Muscle layer of colon (tissue), 2 donors: ENCODE results near the gene LAMB4.

Source experiments
- H3K27ac ChIP-seq: one replicate; pipeline ENCODE4 v1.7.0; 2013; ENCODE audit warnings: low read depth, mild to moderate bottlenecking, low read length, moderate library complexity
- H3K27me3 ChIP-seq, 2 donors: one replicate each; pipeline ENCODE4 v1.7.0; 2013; ENCODE audit warnings: low read length in 2 of 2, mild to moderate bottlenecking in 2 of 2; ENCODE audit not compliant: insufficient read depth in 2 of 2, control insufficient read depth in 1 of 2
- H3K36me3 ChIP-seq: one replicate; pipeline ENCODE4 v1.7.0; 2013; ENCODE audit warnings: mild to moderate bottlenecking, low read length; ENCODE audit not compliant: insufficient read depth
- H3K4me1 ChIP-seq: one replicate; pipeline ENCODE4 v1.7.0; 2013; ENCODE audit warnings: mild to moderate bottlenecking, low read length; ENCODE audit not compliant: insufficient read depth
- H3K4me3 ChIP-seq, 2 donors: one replicate each; pipeline ENCODE4 v1.7.0; 2013; ENCODE audit warnings: low read length in 2 of 2, low read depth in 1 of 2, mild to moderate bottlenecking in 1 of 2, moderate library complexity in 1 of 2
- H3K9ac ChIP-seq: one replicate; pipeline ENCODE4 v1.7.0; 2013; ENCODE audit warnings: low read length
- H3K9me3 ChIP-seq: one replicate; pipeline ENCODE4 v1.7.0; 2013; ENCODE audit warnings: mild to moderate bottlenecking, low read length
- donor health status: abdominal sarcoma.
- donor health status: Adenocarcinoma of cecum.

The LAMB4 gene

DNA sequence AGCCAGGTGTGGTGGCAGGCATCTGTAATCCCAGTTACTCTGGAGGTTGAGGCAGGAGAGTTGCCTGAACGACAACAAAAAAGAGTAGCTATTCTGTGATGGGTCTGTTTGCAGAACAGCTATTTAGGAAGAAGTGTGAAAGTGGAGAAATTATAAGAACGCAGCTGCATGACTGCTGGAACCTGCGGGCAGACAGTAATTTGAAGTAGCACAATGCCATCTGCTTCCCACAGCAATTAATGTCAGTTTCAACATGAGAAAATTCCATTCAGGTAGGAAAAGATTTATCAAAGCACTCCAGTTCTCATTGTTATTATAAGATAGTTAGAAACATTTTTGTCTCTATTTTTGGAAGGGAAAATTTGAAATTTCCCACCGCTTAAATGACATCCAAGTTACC is 148.7 kb downstream of the LAMB4 start:
- peaks cover 24% of the 10 kb centered on the region for H3K4me1 ChIP-seq
- H3K36me3 ChIP-seq, result peaks cover 58% of the 10 kb centered on the region
- no peaks in the 10 kb centered on the region for H3K9me3 ChIP-seq
- H3K4me3 ChIP-seq, result no peak overlapping the region
- no peaks in the 10 kb centered on the region for H3K27me3 ChIP-seq
- H3K27ac ChIP-seq, result no peak overlapping the region
- no peak overlapping the region for H3K9ac ChIP-seq

DNA sequence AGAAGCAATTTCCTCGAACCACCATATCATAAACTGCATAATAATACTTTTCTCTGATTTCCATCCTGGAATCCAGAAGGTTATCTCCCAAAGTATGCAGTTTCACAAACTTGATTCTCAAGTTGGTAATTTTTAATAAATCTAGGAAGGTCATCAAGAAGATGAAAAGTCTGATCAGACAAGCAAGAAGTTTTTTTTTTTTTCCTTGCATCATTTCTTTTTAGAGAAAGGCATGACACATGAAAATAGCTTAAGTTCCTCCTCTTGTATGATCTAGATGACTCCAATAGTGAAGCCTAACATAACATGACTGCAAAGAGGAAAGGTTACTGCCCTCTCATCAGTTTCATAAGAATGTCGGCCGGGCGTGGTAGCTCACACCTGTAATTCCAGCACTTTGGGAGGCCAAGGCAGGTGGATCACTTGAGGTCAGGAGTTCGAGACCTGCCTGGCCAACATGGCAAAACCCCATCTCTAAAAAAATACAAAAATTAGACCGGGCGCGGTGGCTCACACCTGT is 149.4 kb downstream of the LAMB4 start:
- Histone ChIP-seq H3K9ac (no peak overlapping the region), H3K27ac (no peak overlapping the region), H3K27me3 (no peaks in the 10 kb centered on the region), H3K36me3 (peaks cover 58% of the 10 kb centered on the region), H3K9me3 (no peaks in the 10 kb centered on the region), H3K4me1 (peaks cover 24% of the 10 kb centered on the region), H3K4me3 (no peak overlapping the region)

DNA sequence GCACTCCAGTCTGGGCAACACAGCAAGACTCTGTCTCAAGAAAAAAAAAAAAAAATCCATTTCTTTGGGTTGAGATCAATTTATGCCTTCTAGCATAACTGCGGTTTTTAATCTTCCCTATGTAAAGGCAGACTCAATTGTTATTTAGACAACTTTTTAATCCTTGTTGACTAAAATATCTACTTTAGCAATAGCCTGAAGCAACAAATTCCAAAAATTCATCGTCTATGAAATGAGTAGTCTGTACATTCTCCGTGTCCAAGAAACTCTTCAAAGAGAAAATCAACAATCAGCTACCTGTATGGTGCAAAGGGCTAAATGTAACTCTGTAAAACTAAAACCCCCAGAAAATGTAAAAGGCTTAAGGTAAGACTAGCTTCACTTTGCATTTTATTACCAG is 150.0 kb downstream of the LAMB4 start:
- Histone ChIP-seq H3K27ac (no peak overlapping the region), H3K4me3 (no peak overlapping the region), H3K27me3 (no peaks in the 10 kb centered on the region), H3K36me3 (peaks cover 62% of the 10 kb centered on the region), H3K9ac (no peak overlapping the region), H3K4me1 (peaks cover 24% of the 10 kb centered on the region), H3K9me3 (no peaks in the 10 kb centered on the region)

DNA sequence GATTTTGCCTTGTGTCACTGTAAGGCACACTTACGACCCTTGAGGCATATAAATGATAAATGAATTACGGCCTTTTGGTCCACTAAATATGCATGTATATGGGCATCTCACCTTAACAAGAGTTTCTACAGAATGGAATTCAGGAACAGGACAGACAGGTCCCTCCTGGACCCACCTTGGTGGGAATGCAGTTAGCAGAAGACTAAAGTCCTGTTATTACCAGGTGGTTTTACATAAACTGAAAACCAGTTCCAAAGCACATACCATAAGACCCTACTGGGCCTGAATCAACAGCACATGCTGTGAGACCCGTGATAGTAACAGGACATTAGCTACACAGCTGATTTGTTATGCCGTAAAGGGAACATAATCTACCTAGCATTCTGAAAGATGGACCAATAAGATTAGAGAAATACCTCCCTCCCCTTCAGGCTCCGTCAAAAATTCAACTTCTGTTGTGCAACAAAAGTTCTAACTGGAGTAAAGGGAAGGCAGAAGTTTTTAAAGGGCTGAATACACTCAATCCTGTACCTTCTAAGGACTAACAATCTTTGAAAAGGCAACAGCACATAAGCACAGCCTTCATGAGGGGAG is 151.2 kb downstream of the LAMB4 start:
- Histone ChIP-seq H3K36me3 (peaks cover 60% of the 10 kb centered on the region), H3K27me3 (no peaks in the 10 kb centered on the region), H3K4me1 (peaks cover 21% of the 10 kb centered on the region), H3K9me3 (no peaks in the 10 kb centered on the region), H3K4me3 (no peak overlapping the region), H3K27ac (no peak overlapping the region), H3K9ac (no peak overlapping the region)

DNA sequence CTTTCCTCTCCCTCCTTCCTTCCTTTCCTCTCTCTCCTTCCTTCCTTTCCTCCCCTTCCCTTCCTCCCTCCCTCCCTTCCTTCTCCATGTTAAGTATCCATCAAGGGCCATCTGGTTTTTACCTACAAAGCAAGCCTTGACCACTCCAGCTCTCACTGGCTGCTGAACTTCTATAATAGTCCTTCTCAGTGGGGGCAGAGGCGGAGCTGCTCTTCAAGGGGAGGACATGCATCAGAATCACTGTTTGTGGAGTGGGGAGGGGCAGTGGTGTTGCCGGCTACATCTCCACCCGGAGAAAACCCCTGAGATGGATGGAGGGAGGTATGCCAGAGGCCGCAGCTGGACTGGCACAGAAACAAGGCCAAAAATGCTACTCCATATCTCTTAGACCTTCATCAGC is 153.1 kb downstream of the LAMB4 start:
- no peak overlapping the region for H3K4me3 ChIP-seq
- H3K4me1 ChIP-seq, result peaks cover 10% of the 10 kb centered on the region
- H3K9ac ChIP-seq, result no peak overlapping the region
- no peaks in the 10 kb centered on the region for H3K9me3 ChIP-seq
- H3K36me3 ChIP-seq, result peaks cover 68% of the 10 kb centered on the region
- no peaks in the 10 kb centered on the region for H3K27me3 ChIP-seq
- no peak overlapping the region for H3K27ac ChIP-seq

DNA sequence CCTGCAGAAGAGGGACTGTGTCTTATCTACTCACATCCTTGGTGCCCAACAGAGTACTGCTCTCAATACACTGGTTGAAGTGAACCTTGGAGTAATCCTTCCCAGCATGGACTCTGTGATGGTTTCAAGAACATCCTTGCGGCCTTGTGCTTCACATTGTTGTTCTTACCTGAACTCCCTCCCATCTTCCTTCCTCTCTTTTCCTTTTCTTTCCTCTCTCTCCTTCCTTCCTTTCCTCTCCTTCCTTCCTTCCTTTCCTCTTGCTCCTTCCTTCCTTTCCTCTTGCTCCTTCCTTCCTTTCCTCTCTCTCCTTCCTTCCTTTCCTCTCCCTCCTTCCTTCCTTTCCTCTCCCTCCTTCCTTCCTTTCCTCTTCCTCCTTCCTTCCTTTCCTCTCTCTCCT is 153.5 kb downstream of the LAMB4 start:
- no peak overlapping the region for H3K27ac ChIP-seq
- no peaks in the 10 kb centered on the region for H3K27me3 ChIP-seq
- H3K9me3 ChIP-seq, result no peaks in the 10 kb centered on the region
- H3K9ac ChIP-seq, result no peak overlapping the region
- peaks cover 12% of the 10 kb centered on the region for H3K4me1 ChIP-seq
- H3K36me3 ChIP-seq, result peaks cover 72% of the 10 kb centered on the region
- H3K4me3 ChIP-seq, result no peak overlapping the region

DNA sequence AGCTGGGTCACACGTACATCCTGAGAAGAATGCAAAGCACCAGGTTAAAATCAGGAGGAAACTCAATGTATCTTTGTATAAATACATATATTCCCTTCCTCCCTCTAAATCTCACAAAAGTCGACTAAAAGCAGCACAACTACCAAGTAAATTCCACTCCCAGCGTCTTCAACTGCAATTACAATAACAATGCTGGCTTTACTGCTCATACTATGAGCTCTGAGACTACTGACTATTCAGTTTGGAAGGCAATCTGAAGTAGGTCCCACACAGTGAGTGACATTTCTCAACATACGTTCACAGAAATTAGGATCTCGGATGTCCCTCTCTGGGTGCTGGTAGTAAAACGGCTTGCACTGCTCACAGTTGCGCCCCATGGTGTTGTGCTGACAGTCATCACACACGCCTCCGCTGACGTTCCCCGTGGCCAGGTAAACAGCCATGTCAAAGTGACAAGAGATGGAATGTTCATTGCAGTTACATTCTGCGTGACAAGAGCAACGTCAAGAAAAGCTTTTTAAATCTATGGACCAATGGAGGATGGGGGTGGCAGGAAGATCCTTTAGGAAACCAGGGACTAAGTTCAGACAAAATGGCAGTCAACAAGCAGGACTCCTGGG is 154.7 kb downstream of the LAMB4 start:
- Histone ChIP-seq H3K27ac (no peak overlapping the region), H3K4me3 (no peak overlapping the region), H3K9me3 (no peaks in the 10 kb centered on the region), H3K9ac (no peak overlapping the region), H3K4me1 (peaks cover 18% of the 10 kb centered on the region), H3K27me3 (no peaks in the 10 kb centered on the region), H3K36me3 (peaks cover 80% of the 10 kb centered on the region)

DNA sequence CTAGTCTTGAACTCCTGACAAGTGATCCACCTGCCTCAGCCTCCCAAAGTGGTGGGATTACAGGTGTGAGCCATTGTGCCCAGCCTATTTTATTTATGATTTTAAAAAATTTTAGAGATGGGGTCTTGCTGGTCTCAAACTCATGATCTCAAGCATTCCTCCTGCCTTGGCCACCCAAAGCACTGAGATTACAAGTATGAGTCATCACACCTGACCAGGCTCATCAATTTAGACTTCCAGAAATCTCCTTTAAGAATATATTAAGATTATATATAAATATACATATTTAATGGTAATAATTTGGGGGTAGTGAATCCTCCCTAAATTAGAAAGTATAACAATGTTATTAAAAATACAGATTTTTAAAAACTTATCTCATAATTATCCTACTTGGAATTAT is 156.3 kb downstream of the LAMB4 start:
- Histone ChIP-seq H3K27me3 (no peaks in the 10 kb centered on the region), H3K4me1 (peaks cover 24% of the 10 kb centered on the region), H3K27ac (no peak overlapping the region), H3K9ac (no peak overlapping the region), H3K9me3 (no peaks in the 10 kb centered on the region), H3K4me3 (no peak overlapping the region), H3K36me3 (peaks cover 64% of the 10 kb centered on the region)
